GM20000 (cell line): Measurements from ENCODE around the gene DBH.

Experiments
- DNase-seq: peaks from one replicate; pipeline ENCODE4 v3.0.0; 2012; ENCODE audit warnings: low spot score
- CTCF ChIP-seq: IDR thresholded peaks from 2 replicates; pipeline ENCODE4 v1.5.1; 2012; ENCODE audit warnings: mild to moderate bottlenecking, control low read depth; ENCODE audit errors: extremely low read depth, missing control alignments

DBH gene

GRCh38 chr9:133627341-133627740 is 8.8 kb upstream of the DBH start:
- no peak for TF ChIP-seq CTCF
- no peak for DNase-seq

- no peak for DNase-seq
- TF ChIP-seq CTCF: no peak
Observed at GRCh38 chr9:133628766-133629165, 7.4 kb upstream of the DBH start.

- no peak for TF ChIP-seq CTCF
- no peak for DNase-seq
Observed at GRCh38 chr9:133629221-133630110, 6.7 kb upstream of the DBH start.

- TF ChIP-seq CTCF: no peak
Observed at GRCh38 chr9:133631111-133631510, 5.1 kb upstream of the DBH start.

GRCh38 chr9:133632806-133633680 is 3.1 kb upstream of the DBH start:
- no peak for DNase-seq
- no peak for TF ChIP-seq CTCF

More at GRCh38 chr9:133631111-133631510, 5.1 kb upstream of the DBH start:
- no peak for DNase-seq

- TF ChIP-seq CTCF: no peak
- no peak for DNase-seq
Observed at GRCh38 chr9:133633681-133634080, 2.5 kb upstream of the DBH start.

GRCh38 chr9:133634081-133634691 is 2.0 kb upstream of the DBH start:
- no peak for DNase-seq
- no peak for TF ChIP-seq CTCF
